Vagina (tissue), 2 donors: ENCODE results near the gene KRT38. TPM values are rescaled to one million over a fixed set of nuclear protein-coding genes. Genes with fewer than 3 reads are reported as not detected.

Experiments
- DNase-seq, 2 donors: peaks; one replicate each; pipeline ENCODE4 v3.0.0-alpha.2; 2017; ENCODE audit errors: extremely low spot score in 2 of 2
- H3K27ac ChIP-seq: fragments of 200-600 bp; sonication (generic); one replicate; pipeline ENCODE4 v1.5.1; 2019
- H3K27me3 ChIP-seq: fragments of 200-600 bp; sonication (generic); one replicate; pipeline ENCODE4 v1.5.1; 2019
- H3K36me3 ChIP-seq, 2 donors: fragments of 200-600 bp; sonication (generic); one replicate each; pipeline ENCODE4 v1.5.1; 2017 to 2019
- H3K4me1 ChIP-seq: fragments of 200-600 bp; sonication (generic); one replicate; pipeline ENCODE4 v1.5.1; 2019
- H3K4me3 ChIP-seq, 2 donors: fragments of 200-600 bp; sonication (generic); 1 replicate in 1 of 2; 2 replicates in 1 of 2; pipeline ENCODE4 v1.5.1; 2016 to 2019
- H3K9me3 ChIP-seq: fragments of 200-600 bp; sonication (generic); one replicate; pipeline ENCODE4 v1.5.1; 2019
- POLR2A ChIP-seq, 2 donors: fragments of 450-650 bp; IDR thresholded peaks; one replicate each; pipeline ENCODE4 v1.6.1; 2017; ENCODE audit warnings: antibody characterized with exemption in 2 of 2, mild to moderate bottlenecking in 2 of 2, moderate library complexity in 2 of 2
- POLR2AphosphoS5 ChIP-seq, 2 donors: sonication (generic); formaldehyde crosslinking; IDR thresholded peaks; one replicate each; pipeline ENCODE4 v1.9.0; 2017; ENCODE audit warnings: antibody characterized with exemption in 2 of 2, mild to moderate bottlenecking in 2 of 2, low read depth in 1 of 2; ENCODE audit not compliant: insufficient read depth in 1 of 2
- intact Hi-C: fragments of 100-400 bp; cut with DNase I; formaldehyde crosslinking; loops from one replicate; pipeline ENCODE4 v1.15.1; 2023
- total RNA-seq: library from RNA; depleted of rRNA; stranded (reverse); fragments of >200 nt; gene quantifications from one replicate; pipeline ENCODE4 v1.2.3, GENCODE V29; 2016
- TF ChIP-seq, protein P1 (sequence below), 3 experiments: fragments of 450-650 bp in 2 of 3; fragments of 200-600 bp in 1 of 3; sonication (generic) in 1 of 3; IDR thresholded peaks; one replicate each; pipeline ENCODE4 v1.5.1; 2017 to 2019; ENCODE audit warnings: antibody characterized with exemption in 3 of 3, mild to moderate bottlenecking in 2 of 3, moderate library complexity in 2 of 3

The KRT38 gene
- total RNA-seq, 1 donor from 2014 or later: not detected

- H3K4me3 ChIP-seq: no peak overlapping the region
- no peak for TF ChIP-seq POLR2AphosphoS5 (IDR thresholded peaks at IDR 0.05; ENCODE audit: insufficient read depth in 1 of 2, low read depth in 1 of 2)
- TF ChIP-seq, protein P1, sequence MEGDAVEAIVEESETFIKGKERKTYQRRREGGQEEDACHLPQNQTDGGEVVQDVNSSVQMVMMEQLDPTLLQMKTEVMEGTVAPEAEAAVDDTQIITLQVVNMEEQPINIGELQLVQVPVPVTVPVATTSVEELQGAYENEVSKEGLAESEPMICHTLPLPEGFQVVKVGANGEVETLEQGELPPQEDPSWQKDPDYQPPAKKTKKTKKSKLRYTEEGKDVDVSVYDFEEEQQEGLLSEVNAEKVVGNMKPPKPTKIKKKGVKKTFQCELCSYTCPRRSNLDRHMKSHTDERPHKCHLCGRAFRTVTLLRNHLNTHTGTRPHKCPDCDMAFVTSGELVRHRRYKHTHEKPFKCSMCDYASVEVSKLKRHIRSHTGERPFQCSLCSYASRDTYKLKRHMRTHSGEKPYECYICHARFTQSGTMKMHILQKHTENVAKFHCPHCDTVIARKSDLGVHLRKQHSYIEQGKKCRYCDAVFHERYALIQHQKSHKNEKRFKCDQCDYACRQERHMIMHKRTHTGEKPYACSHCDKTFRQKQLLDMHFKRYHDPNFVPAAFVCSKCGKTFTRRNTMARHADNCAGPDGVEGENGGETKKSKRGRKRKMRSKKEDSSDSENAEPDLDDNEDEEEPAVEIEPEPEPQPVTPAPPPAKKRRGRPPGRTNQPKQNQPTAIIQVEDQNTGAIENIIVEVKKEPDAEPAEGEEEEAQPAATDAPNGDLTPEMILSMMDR (IDR thresholded peaks at IDR 0.05): no peak
- TF ChIP-seq POLR2A (IDR thresholded peaks at IDR 0.05): no peak
- H3K27me3 ChIP-seq: no peaks in the 10 kb centered on the region
- H3K9me3 ChIP-seq: no peaks in the 10 kb centered on the region
- H3K36me3 ChIP-seq: no peaks in the 10 kb centered on the region
- intact Hi-C loops: no loop called here
- no peak for DNase-seq
- no peak overlapping the region for H3K27ac ChIP-seq
- peaks cover 22% of the 10 kb centered on the region for H3K4me1 ChIP-seq
Measured at GRCh38 chr17:41392278-41392677, 48.5 kb downstream of the KRT38 start.

DNA sequence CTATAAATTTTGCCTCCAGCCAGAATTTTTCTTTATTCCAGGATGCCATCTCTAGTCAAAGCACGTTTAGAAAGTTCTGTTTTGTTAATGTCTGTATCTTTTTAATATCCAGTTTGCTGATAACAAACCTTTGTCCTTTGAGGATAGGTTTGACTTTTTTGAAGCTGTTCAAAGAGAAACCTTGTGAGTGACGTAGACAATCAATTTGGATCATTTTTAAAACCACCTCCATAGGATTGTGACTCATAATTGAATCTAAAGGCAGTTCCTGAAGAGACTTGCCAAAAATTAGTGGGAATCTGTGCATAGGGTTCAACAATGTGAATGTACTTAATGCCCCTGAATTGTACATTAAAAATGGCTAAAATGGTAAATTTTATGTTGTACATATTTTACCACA, 49.2 kb downstream of the KRT38 start:
- TF ChIP-seq, protein P1 (IDR thresholded peaks at IDR 0.05): no peak
- TF ChIP-seq POLR2A (IDR thresholded peaks at IDR 0.05) (no peak), POLR2AphosphoS5 (IDR thresholded peaks at IDR 0.05; ENCODE audit: insufficient read depth in 1 of 2, low read depth in 1 of 2) (no peak)
- H3K9me3 ChIP-seq: no peaks in the 10 kb centered on the region

DNA sequence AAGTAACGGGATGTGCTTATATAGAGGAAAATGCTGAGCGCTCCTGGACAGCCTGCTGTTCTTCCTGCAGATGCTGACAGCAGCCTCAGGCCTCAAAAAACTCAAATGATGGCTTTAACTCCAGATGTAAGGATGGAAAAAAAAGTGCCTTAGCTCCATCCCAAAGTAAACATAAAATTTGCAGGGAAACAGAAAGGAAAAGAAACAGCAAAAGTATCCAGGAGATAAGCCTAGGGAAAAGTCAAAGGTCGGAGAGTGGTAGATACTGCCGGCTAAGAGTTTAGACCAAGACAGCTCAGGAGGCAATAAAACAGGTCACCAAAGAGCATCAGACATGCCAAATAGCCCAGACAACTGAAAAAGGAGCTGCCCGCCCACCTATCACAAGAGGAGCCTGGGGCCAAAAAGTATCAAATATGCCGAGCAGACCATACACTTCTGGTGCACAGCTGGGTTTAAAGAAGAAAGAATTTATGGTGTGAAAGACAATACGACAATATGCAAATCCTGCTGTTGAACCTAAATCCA, 50.3 kb downstream of the KRT38 start:
- peak in 1 of 2 donors; percentile 29 for DNase-seq

More for the DNA sequence above, 49.2 kb downstream of the KRT38 start:
- intact Hi-C loops: no loop called here
- no peak overlapping the region for H3K4me3 ChIP-seq
- no peaks in the 10 kb centered on the region for H3K27me3 ChIP-seq
- no peak overlapping the region for H3K27ac ChIP-seq
- DNase-seq: no peak
- no peaks in the 10 kb centered on the region for H3K36me3 ChIP-seq
- H3K4me1 ChIP-seq: peaks cover 22% of the 10 kb centered on the region

GRCh38 chr17:41387670-41388069, 53.1 kb downstream of the KRT38 start:
- TF ChIP-seq POLR2A (IDR thresholded peaks at IDR 0.05) (no peak), POLR2AphosphoS5 (IDR thresholded peaks at IDR 0.05; ENCODE audit: insufficient read depth in 1 of 2, low read depth in 1 of 2) (no peak)
- TF ChIP-seq, protein P1 (IDR thresholded peaks at IDR 0.05): no peak
- no peaks in the 10 kb centered on the region for H3K4me1 ChIP-seq
- H3K27ac ChIP-seq: no peak overlapping the region
- intact Hi-C loops: no loop called here
- H3K4me3 ChIP-seq: no peak overlapping the region
- H3K27me3 ChIP-seq: no peaks in the 10 kb centered on the region
- H3K9me3 ChIP-seq: no peaks in the 10 kb centered on the region
- H3K36me3 ChIP-seq: no peaks in the 10 kb centered on the region
- DNase-seq: no peak

More for the DNA sequence above, 50.3 kb downstream of the KRT38 start:
- H3K9me3 ChIP-seq: no peaks in the 10 kb centered on the region
- intact Hi-C loops: no loop called here
- TF ChIP-seq, protein P1 (IDR thresholded peaks at IDR 0.05): no peak
- TF ChIP-seq POLR2A (IDR thresholded peaks at IDR 0.05): no peak
- TF ChIP-seq POLR2AphosphoS5 (IDR thresholded peaks at IDR 0.05; ENCODE audit: insufficient read depth in 1 of 2, low read depth in 1 of 2): no peak
- H3K27ac ChIP-seq: no peak overlapping the region
- no peaks in the 10 kb centered on the region for H3K27me3 ChIP-seq
- H3K4me3 ChIP-seq: no peak overlapping the region
- H3K4me1 ChIP-seq: peaks cover 19% of the 10 kb centered on the region
- no peaks in the 10 kb centered on the region for H3K36me3 ChIP-seq

GRCh38 chr17:41386227-41386626, 54.6 kb downstream of the KRT38 start:
- TF ChIP-seq, protein P1 (IDR thresholded peaks at IDR 0.05): no peak
- TF ChIP-seq POLR2A (IDR thresholded peaks at IDR 0.05): no peak
- TF ChIP-seq POLR2AphosphoS5 (IDR thresholded peaks at IDR 0.05; ENCODE audit: insufficient read depth in 1 of 2, low read depth in 1 of 2): no peak
- no peaks in the 10 kb centered on the region for H3K27me3 ChIP-seq
- intact Hi-C loops: no loop called here
- H3K27ac ChIP-seq: no peak overlapping the region
- no peaks in the 10 kb centered on the region for H3K36me3 ChIP-seq
- H3K9me3 ChIP-seq: no peaks in the 10 kb centered on the region
- no peak overlapping the region for H3K4me3 ChIP-seq
- no peaks in the 10 kb centered on the region for H3K4me1 ChIP-seq
- no peak for DNase-seq
